GF-D8 (cell line): Measurements from ENCODE around the gene FRMD1.

ENCODE experiments used
- DNase-seq: peaks from one replicate; lab custom pipeline; 2025; lab: John Stamatoyannopoulos, UW

The FRMD1 gene

DNA sequence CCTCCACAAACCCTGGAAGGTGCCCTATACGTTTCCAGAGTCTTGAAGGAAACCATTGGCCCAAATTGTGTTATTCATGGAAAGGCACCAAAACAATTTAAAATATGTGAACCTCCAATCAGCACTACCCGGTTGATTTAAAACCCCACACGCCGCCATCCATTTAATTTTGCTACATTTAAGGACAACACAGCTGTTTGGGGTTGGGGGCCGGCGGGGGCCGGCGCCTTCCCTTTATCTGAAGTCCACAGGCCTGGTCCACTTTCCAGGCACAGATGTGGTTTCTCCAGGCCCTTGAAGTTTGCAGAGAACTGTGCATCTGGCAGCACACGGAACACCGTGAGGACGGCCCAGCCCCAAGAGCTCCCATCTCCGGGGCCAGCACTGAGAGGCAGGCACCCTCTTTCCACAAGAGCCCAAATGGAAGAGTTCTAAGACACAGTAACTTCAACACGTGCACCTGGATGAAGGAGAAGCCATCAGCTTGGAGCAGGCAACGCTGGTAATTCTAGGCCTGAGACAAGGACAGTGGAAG is 16.8 kb upstream of the FRMD1 start:
- no peak for DNase-seq

DNA sequence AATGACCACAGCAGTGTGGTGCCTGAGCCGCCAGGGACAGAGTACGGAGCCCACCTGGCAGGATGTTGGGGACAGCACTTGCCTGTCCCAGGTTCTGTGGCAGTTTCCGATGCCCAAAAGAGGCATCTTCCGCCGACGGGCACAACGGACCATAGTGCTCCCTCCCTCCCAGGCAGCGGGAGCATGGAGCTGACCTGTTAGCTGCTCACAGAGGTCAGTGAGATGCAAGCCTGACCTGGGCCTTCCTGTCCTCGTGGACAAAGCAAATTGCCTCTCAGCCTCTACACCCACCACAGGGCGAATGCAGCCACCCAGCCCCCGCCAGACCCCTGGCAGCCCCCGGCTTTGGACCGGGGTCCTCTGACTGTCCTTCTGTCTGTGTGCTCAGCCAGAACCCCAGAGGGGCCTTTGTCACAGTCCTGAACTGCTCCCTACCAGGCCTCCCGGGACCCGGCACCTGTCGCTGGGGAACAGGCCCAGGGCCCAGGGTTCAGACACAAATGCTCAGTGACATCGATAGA is 16.2 kb upstream of the FRMD1 start:
- no peak for DNase-seq

DNA sequence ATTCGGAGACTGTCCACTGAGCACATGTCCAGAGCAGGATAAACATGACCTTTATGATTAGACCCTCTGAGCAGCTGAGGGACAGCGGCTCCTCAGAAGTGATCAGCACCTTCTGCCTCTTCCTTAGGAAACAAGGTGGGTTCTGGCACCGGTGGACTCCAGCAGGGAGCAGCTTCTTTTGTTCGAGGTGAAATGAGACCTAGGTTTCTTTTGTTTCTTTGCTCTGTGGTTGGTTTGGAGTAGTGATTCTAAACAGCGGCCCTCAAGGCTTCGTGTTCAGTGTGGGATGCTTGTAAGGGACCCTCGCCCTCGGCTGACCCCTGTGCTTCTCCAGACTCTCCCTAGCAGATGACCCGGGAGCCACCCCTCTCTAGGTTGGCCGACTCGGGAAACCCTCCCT is 14.6 kb upstream of the FRMD1 start:
- no peak for DNase-seq

DNA sequence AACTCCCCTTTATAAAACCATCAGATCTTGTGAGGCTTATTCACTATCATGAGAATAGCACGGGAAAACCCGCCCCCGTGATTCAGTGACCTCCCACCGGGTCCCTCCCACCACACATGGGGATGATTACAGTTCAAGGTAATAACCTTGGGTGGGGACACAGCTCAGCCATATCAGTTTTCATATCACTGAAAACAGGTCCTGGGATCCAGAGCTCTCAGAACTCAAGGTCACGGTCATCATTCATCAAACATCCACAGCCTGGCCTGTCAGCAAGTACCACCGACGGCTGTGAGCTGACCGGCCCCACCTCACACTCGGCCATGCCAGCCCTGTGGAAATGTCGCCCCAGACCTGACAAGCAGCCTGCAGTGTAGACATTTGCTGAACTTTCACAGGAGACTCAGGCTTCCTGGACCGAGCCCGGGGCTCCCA is 14.1 kb upstream of the FRMD1 start:
- DNase-seq = no peak

DNA sequence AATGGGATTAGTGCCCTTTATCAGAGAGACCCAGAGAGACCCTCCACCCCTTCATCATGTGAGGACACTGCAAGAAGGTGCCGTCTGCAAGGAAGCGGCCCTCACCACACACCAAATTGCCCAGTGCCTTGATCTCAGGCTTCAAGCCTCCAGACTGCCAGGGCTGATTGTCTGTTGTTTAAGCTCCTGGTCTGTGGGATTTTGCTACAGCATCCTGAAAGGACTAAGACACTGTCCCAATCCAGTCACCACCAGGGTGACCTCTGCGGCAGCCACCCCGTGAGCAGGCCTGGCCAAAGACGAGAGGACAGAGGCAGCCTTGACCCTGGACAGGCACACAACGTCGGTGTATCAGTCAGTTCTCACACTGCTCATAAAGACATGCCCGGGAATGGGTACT is 13.5 kb upstream of the FRMD1 start:
- no peak for DNase-seq

DNA sequence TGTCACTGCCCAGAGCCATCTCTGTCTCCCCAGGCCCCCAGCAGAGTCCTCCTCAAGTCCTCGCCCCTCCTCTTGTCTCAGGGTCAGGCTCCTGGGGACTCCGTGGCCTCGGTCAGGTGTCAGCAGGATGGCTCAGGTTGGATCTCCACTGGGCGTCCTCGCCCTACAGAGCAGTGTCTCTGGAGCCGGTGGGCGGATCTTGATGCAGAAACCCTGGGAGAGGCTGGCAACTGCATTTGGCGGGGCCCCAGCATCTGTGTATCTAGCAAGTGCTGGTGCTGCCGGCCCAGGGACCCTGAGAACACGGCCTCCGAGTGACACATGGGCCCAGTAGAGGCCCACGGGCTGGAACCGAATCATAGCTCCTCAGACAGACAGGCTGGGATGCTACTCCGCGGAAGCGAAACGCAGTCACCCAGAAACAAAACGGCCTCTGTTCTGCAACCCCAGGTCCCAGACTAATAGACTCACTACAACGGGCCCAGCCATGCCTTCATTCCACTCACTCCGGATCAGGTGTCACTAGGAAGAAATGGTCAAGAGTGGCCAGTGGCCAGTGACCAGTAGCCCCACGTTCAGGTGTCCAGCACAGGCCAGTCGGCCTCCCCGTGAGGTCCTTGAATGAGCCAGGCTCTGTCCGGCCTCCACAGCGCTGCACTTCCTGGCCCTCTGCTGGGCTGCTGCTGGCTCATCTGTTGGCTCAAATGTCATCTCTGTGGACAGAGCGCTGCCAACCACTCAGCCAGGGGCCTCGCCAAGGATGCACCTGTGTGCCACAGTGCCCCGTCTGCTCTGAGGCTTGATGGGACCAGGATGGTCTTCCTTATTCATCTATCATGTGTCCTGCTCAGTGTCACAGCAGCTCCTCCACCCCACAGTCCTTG is 12.6 kb upstream of the FRMD1 start:
- no peak for DNase-seq

DNA sequence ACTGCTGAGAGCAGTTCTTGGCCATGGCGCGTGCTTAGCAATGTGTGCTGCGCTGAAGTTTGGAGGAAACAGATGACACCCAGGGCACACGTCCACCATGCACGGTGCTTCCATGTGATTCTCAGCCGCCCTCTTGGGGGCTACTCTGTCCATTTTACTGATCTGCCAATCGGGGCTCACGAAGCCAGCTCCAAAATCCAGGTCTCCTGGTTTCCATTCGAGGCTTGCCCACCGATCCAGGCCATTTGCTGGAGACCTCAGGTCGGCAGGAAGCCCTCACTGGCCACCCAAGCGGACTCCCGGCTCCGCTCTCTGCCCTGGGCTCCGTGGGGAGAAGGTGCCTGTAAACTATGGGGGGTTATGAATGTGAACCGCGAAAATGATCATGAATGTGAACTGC is 11.7 kb upstream of the FRMD1 start:
- no peak for DNase-seq

DNA sequence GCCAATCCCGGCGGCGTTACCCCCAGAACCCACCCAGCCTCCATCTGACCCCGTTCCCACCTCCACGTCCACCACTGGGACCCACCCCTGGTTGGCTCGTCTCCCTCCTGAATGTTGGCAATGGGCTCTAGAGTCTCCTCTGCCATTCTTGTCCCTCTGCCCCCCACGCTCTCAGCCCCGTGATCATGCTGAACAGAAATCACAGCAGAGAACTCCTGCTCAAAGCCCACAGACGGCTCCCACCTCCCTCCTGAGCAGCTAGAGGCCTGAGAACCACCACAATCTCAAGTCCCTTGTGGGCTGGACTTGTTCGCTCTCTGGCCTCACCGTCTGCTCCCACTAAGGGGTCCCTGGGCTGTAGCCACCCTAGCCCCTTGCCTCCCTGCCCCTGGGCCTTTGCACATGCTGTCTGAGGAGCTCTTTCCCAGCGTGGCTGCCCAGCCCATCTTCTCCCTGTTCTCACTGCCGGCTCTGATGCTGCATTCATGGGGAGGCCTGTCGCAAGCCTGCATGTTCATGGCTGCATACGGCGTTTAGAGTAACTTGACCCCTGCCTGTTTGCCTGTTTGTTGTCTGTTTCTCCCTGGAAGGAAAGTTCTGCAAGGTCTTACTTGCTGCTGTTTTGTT is 11.2 kb upstream of the FRMD1 start:
- DNase-seq = no peak

DNA sequence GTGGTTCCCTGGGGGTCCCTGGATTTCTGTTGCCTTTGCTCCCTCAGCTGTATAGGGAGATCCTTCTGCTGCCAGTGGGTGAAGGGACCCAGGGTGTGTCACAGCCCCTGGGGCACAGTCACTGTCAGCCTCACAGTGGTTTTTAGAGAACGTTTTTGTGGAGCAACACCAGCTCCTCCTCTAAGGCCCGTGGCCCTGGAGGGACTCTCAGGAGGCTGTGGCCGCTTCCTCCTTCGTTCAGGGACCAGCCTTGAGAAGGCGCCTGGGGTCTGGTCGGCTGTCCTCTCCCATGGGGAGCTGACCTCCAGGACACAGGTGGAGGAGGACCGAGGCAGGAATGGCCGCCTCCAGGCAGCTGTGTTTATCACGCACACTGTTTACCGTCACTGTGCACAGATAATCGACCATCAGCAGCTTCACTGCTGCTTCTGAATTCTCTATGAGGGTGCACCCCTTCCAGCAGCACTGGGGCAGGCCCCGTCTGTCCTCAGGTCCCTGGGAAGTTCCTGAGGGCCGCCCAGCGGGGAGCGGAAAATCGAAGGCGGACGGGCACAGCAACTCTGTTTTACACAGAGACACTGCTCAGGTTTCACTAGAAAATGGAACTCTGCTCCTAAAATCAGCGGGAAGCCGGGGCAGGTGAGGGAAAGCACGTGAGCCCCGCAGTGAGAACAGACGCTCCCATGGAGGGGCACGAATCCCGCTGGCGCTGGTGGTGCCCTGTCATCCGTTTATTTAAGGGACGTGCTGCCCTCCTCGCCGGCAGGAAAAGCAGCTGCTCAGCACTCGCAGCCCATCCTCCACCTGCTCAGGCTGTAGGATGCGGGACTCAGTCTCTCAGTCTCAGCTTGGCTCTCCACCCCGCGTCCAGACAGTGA is 10.4 kb upstream of the FRMD1 start:
- no peak for DNase-seq

DNA sequence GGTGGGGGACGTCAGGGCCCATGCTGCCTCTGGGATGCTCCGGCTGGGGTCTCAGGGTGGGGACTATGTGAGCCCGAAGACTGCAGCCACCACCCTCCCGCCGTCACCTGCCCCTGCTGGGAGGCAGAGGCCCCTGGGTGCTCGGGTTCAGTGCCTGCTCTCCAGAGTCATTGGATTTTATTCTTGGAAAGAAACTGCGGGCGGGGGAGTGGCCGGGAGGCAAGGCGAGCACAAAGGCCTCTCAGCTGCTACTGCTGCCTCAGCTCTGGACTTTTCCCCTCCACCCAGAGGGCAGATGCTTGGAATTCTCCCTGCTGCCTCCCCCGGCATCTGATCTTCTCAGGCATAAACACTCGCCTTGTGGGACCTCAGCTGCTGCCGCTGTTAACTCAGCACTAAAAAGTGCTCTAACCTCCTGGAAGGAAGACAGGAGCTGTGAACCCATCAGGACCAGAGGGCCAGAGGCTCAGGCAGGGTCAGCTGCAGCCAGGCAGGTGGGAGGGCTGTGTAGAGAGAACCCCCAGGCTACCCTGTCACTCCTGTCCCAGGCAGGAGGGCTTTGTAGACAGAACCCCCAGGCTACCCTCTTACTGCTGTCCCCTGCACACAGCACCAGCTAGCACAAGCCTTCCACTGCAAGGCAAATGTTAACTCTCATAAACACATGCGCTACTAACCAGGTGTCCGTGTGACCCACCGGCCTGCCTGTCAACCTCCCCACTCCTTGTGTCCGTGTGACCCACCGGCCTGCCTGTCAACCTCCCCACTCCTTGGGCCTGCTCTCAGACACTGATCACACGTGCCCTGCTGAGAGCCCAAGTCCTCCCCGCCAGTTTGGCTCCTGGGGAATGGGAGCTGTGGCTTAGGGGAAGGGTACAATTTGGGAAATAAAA is 9.4 kb upstream of the FRMD1 start:
- no peak for DNase-seq

DNA sequence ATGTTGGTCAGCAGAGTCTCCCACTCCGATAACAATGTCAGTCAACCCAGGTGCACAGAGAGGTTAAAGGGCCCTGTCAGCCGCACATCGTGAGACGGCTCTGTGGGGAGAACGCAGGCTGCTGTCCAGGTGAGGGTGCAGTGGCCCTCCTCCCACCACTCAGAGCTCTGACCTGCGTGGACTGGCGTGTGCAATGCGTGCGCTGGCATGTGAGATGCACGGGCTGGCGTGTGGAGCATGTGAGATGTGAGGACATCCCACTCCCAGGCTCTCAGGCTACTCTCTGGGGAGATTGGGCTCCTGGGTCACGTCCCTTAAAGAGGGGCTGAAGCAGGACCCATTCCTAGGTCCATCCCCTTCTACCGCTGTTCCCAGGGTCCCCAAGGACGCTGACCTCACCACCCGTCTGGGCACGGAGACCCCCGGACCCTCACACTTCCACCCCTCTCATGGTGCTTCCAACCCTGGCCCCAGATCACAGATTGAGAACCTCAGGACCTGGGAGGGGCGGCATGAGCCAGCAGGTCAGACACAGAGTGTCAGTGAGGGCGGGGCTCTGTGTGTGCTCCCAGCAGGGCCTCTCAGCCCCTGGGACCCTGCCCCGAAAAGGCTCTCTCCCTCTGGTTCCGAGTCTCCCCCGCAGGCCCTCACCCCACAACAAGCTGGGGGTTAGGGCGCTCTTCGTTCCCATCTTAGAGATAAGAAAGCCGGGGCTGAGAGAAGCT is 8.6 kb upstream of the FRMD1 start:
- no peak for DNase-seq

DNA sequence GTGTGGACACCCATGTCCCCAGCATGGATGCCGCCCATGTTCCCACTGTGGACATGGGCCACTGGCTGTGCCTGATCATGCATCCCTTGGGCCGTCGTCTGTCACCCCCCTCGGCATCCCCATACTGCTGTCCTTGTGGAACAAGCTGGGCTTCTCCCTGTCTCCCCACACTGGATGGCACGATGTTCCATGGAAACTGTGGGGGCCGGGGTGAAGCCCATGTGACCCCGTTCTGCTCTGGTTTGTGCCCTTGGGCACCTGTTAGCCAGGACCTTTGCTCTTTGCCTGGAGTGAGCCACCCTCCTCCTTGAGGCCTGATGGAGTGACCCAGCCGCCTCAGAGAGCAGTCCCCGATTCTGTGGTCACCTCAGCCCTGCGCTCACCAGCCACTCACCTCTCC is 7.6 kb upstream of the FRMD1 start:
- no peak for DNase-seq

DNA sequence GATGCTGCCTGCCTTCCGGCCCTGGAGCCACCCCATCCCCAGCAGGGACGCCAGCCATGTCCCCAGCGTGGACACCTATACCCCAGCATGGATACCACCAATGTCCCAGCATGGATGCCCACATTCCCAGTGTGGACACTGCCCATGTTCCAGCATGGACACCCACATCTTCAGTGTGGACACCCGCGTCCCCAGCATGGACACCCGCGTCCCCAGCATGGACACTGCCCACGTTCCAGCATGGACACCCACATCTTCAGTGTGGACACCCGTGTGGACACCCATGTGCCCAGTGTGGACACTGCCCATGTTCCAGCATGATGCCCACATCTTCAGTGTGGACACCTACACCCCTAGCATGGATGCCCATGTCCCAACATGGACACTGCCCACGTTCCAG is 7.1 kb upstream of the FRMD1 start:
- DNase-seq = no peak

DNA sequence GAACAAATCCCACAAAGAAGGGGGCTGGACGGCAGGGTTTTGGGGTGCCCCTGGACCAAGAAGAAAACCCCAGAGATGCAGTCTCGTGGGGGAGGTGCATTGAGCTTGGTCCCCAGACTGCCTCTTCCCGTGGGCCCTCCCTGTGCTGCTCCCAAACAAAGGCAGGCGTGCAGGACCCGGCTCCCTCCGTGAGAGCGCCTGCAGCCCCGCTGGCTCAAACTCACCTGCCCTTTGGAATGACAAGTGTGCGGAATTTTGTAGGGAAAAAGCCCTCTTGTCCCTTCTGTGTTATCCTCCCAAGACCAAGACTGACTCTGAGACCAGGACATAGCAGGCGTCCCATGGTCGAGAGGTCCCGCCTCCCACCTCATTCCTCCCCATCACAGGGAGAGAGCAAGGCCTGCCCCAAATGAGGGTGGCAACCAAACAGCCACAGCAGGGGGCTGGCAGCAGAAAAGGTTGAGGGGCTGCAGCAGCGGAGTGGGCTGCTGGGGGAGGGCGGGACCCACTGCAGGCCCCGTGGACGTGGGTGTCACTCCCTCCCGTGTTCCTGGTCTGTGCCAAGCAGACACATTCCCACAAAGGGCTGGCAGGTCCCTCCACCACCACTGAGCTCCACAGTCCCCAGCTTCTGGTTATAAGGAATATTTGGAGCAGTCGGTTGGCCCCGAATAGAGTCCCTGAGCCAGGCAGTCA is 5.6 kb upstream of the FRMD1 start:
- DNase-seq = no peak

DNA sequence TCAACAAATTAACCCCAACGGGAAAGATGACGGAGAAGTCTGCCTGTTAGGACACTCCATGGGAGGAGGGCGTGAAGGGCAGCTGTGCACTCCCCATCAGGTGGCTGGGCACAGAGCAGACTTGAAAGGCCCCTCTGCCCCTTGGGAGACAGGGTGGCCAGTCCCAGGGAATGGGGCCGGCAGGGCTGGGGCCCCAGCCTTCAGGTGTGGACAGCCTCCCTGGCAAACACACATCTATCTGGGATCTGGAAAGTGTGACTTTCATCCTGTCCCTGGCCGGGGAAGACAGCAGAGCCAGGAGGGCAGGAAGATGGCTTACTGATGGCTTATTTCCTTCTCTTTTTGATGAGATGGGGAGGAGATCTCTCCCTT is 4.5 kb upstream of the FRMD1 start:
- no peak for DNase-seq

DNA sequence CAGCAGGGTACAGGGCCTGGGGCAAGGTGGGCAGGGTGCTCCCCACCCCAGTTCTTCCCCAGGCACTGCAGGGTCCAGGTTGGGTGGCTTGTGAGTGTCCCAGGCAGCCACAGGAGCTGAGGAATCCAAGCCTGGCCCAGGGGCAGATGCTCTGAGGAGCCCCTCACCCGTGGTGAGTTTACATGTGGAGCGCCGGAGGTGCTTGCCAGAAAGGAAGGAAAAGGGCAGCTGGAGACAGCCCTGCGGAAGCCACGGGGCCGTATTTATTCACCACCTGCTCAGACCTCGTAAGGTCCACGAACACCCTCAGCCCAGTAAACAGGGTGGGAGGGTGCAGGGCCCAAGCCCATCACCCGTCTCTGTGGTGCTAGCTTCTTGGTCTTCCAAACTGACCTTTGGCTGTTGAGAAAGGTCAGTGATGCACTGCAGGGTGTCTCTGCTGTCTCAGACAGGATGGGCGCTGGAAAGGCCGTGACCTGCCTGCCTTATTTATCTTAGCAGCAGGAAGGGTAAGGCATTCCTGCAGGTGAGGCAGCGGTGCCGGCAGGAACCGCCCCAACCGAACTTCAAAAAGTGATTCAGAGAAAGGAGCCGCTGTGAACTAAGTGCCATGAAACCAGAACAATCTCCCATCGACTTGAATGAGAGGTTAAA is 4.0 kb upstream of the FRMD1 start:
- DNase-seq = no peak

DNA sequence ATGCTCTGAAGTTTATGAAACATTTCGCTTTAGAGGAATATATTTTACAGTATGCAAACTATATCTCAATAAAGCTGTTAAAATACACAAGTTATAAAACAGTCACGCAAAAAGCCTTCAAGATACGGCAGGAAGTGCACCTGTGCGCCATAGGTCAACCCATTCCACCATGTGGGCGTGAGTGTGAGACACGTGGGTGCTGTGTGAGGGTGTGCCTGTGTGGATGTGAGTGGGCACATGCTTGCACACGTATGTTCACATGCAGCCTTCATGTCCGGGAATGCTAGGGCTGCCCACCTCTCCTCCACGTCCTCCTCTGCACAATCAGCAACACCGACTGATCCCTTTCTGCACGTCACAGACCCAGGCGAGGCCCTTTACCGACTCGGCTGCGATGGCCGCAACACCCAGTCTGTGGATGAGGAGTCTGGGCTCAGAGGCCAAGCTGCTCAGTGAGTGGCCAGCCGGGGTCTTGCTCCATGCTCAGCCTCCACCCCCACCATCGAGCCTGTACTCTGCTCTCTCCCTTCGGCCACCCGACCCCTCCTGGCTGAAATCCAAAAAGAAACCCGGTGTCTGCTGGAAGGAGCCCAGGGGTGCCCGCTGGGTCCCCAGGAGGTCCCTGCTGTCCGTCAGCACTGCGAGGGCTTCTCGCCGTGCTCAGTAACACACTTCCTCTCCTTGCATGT is 3.0 kb upstream of the FRMD1 start:
- DNase-seq = no peak

DNA sequence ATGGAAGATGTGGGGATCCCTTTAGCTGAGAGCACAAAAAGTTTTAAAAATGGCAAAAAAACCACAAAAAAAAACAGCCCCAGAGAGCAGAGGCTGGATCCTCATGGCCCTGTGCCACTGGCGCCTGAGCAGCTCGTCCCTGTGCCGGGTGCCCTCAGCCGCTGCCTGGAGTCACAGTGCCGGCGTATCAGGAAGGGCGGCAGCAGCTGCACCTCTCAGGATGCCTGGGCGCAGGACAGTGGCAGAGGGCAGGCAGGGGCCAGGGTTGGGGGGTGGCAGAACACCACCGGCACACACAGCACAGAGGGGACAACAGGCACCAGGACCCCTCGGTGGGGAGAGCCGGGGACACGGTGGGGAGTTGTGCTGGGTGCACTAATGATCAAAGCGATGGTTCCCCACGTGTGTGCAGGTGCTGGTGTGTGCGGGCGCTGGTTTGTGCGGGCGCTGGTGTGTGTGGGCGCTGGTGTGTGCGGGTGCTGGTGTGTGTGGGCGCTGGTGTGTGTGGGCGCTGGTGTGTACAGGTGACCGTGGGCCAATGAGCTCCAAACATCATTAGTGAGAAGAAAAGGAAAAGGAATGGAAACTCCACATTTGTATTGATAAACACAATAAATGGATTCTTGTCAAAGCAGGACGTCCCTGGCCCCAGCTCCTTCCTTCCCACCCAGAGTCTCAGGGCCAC is 1.5 kb upstream of the FRMD1 start:
- DNase-seq = no peak
